K562 (cell line): ENCODE measurements around the gene HMGXB3. TPM values are rescaled to one million over a fixed set of nuclear protein-coding genes. Genes with fewer than 3 reads are reported as not detected.

ENCODE experiments used
- ATAC-seq: fragments of 200-7000 bp; cut with Tn5 transposase; 3 replicates; pipeline ENCODE4 v1.9.1; 2020; ENCODE audit warnings: moderate library complexity
- BruUV-seq: library from RNA; stranded (reverse); fragments of 400-500 nt; replicated peaks from 2 replicates; lab custom pipeline; 2021; lab: Mats Ljungman, UMichigan
- CTCF ChIA-PET: fragments of 300-600 bp; formaldehyde crosslinking; extraction: SDS; loops from one replicate; lab custom pipeline; 2021; ENCODE audit warnings: low intra/inter-chr PET ratio; lab: Yijun Ruan, JAX
- POLR2A ChIA-PET: fragments of 300-600, 350-650 bp; sonication (Branson Sonifier 250); formaldehyde crosslinking; extraction: SDS; loops from one replicate; lab custom pipeline; 2021; ENCODE audit warnings: antibody characterized with exemption, inconsistent platforms; lab: Yijun Ruan, JAX
- DNase-seq, 4 experiments: peaks; one replicate each; pipeline versions ENCODE4 v3.0.0 to v3.0.0-alpha.2; 2011 to 2018; ENCODE audit warnings: low spot score in 3 of 4, mixed read lengths in 3 of 4; ENCODE audit errors: extremely low read depth in 1 of 4
- FAIRE-seq: peaks from 2 replicates; lab custom pipeline; 2011; peaks lifted over from hg19 to GRCh38; lab: Jason Lieb, UNC
- H2AFZ ChIP-seq: 2 replicates; pipeline ENCODE4 v1.6.0; 2011; ENCODE audit warnings: low read depth, low read length, control low read depth, inconsistent platforms
- H3K27ac ChIP-seq: fragments of 200-600 bp; 3 replicates; pipeline ENCODE4 v1.8.0; 2011; ENCODE audit warnings: low read depth, mild to moderate bottlenecking, control low read depth, inconsistent platforms, low read length, moderate library complexity, mixed read lengths; ENCODE audit errors: extremely low read depth
- H3K27me3 ChIP-seq, 2 experiments: fragments of 300-600 bp in 1 of 2; 2 replicates in 1 of 2; 3 replicates in 1 of 2; pipeline versions ENCODE4 v1.6.0 to v1.8.0; 2011; ENCODE audit warnings: inconsistent platforms in 2 of 2, low read length in 2 of 2, mild to moderate bottlenecking in 1 of 2, mixed read lengths in 1 of 2, moderate library complexity in 1 of 2; ENCODE audit not compliant: control insufficient read depth in 2 of 2, insufficient read depth in 2 of 2
- H3K36me3 ChIP-seq: fragments of 300-600 bp; 3 replicates; pipeline ENCODE4 v1.8.0; 2011; ENCODE audit warnings: mild to moderate bottlenecking, low read length, inconsistent platforms; ENCODE audit not compliant: control insufficient read depth, insufficient read depth
- H3K4me1 ChIP-seq, 2 experiments: fragments of 200-600 bp in 1 of 2; replicated peaks in 1 of 2; 2 replicates in 1 of 2; 3 replicates in 1 of 2; pipeline versions ENCODE4 v1.5.1 to v1.8.0; 2011; ENCODE audit warnings: inconsistent platforms in 2 of 2, low read length in 2 of 2, mild to moderate bottlenecking in 1 of 2, mixed read lengths in 1 of 2, moderate library complexity in 1 of 2; ENCODE audit not compliant: control insufficient read depth in 2 of 2, insufficient read depth in 2 of 2
- H3K4me2 ChIP-seq: 2 replicates; pipeline ENCODE4 v1.6.1; 2011; ENCODE audit warnings: low read length, control low read depth, inconsistent platforms, mixed read lengths; ENCODE audit not compliant: insufficient read depth
- H3K4me3 ChIP-seq: fragments of 200-600 bp; sonication (generic), shearing (Covaris generic); 2 replicates; pipeline ENCODE4 v1.5.1; 2016; ENCODE audit warnings: control low read depth, inconsistent platforms
- H3K79me2 ChIP-seq: fragments of 200-600 bp; 3 replicates; pipeline ENCODE4 v1.8.0; 2011; ENCODE audit warnings: low read length, inconsistent platforms; ENCODE audit not compliant: control insufficient read depth, insufficient read depth
- H3K9ac ChIP-seq, 2 experiments: 2 replicates each; pipeline versions ENCODE4 v1.6.0 to v1.6.1; 2011; ENCODE audit warnings: low read depth in 2 of 2, low read length in 2 of 2, control low read depth in 1 of 2, inconsistent platforms in 1 of 2, mild to moderate bottlenecking in 1 of 2, mixed read lengths in 1 of 2; ENCODE audit not compliant: insufficient read depth in 1 of 2
- H3K9me1 ChIP-seq: one replicate; pipeline ENCODE4 v1.6.0; 2011; ENCODE audit warnings: inconsistent platforms, mild to moderate bottlenecking, low read length, moderate library complexity; ENCODE audit not compliant: control insufficient read depth, insufficient read depth
- H3K9me3 ChIP-seq: replicated peaks from 2 replicates; pipeline ENCODE4 v1.5.1; 2011; ENCODE audit warnings: low read depth, low read length, inconsistent platforms; ENCODE audit not compliant: control insufficient read depth, insufficient read depth
- H4K20me1 ChIP-seq: replicated peaks from 2 replicates; pipeline ENCODE4 v1.6.1; 2011; ENCODE audit warnings: low read length, inconsistent platforms, mixed read lengths; ENCODE audit not compliant: control insufficient read depth, insufficient read depth
- SRSF3 ChIP-seq: fragments of 200-400 bp; formaldehyde crosslinking; IDR thresholded peaks from 2 replicates; pipeline ENCODE4 v1.6.1; 2016; ENCODE audit warnings: mild to moderate bottlenecking, low read length, moderate library complexity; ENCODE audit not compliant: insufficient read depth
- WGBS: fragments of 100-300 bp; shearing (Covaris generic); methylation state at CpG from one replicate; pipeline ENCODE4 v1.1.6; 2016; ENCODE audit warnings: low coverage, mixed read lengths; ENCODE audit not compliant: insufficient coverage; ENCODE audit errors: missing lambda C conversion rate; 5-methylcytosine and 5-hydroxymethylcytosine counted together
- in situ Hi-C: fragments of 300-500 bp; cut with MboI; formaldehyde crosslinking; loops from 4 replicates; pipeline ENCODE4 v1.15.0; 2018; ENCODE audit warnings: inconsistent platforms, mixed read lengths
- intact Hi-C: fragments of 100-400 bp; cut with micrococcal nuclease; formaldehyde crosslinking; loops from 2 replicates; pipeline ENCODE4 v1.14.2; 2022
- polyA plus RNA-seq, 8 experiments: library from polyadenylated mRNA; depleted of rRNA in 4 of 8; stranded (reverse) in 5 of 8; unstranded in 3 of 8; fragments of >200 nt; fragmentation: Nextera tagmentation in 2 of 8; fragmentation: Illumina TruSeq in 1 of 8; extraction: Ambion mirVana in 2 of 8; extraction: Trizol in 1 of 8; gene quantifications; 2 replicates each; pipeline versions ENCODE4 v1.2.1 to v1.2.3, GENCODE V29; 2011 to 2014; ENCODE audit warnings: inconsistent platforms in 1 of 8, missing spikeins in 1 of 8
- total RNA-seq, 7 experiments: library from RNA; depleted of rRNA in 6 of 7; stranded (reverse); fragments of >200 nt in 6 of 7; fragmentation: Illumina TruSeq in 2 of 7; extraction: Trizol in 2 of 7; gene quantifications; 2 replicates each; pipeline versions ENCODE4 v1.2.1 to v1.2.3, GENCODE V29; 2011 to 2021; ENCODE audit warnings: low replicate concordance in 1 of 7
- TF ChIP-seq, protein P1 (sequence below): fragments of 250-450 bp; sonication (Bioruptor Pico); IDR thresholded peaks from 2 replicates; pipeline ENCODE4 v1.8.0; 2022; ENCODE audit warnings: inconsistent platforms

Gene HMGXB3
- total and polyA plus RNA-seq, 9 of the 15 experiments (the other 6 are each of a cell fraction or from before 2014, with no cell fraction given) = 1.8 to 44.1 (median 32.2) TPM

DNA sequence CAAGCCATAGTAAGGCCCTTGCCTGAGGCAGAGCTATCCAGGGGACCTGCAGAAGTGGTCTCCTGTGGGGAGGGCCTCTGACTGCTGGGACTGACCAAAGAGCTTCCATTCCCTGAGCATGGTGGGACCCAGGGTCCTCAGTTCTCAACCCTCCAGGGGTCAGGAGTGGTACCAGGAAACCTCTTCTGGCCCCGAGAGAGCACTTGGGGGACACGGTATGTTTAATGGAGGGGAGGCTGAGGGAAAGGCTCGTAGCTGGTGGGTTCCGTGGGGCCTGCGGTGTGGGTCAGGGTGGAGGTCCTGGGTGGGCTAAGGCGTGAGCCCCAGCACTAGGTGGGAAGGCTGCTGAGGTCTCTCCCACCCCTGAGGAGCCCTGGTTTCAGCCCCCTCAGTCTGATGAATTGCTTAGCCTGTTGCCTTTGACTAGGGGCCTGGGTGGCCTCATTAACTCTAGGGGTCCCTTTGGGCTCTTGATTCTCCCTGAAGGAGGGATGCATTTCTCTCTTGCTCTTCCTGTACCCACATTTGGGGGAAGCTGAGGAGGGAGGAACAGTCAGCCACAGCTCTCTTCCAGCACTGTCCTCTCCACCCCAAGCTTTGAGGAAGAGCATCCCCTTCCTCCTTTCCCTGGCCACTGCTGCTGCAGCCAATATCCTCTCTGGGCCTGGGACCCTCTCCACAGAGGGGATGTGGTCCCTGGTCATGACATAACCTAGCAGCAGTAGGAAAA lies 51.9 kb downstream of the HMGXB3 start:
- Histone ChIP-seq H3K4me1 (peaks cover 27 to 34% of the 10 kb centered on the region in 2 experiments), H3K4me3 (no peak overlapping the region), H3K27me3 (no peaks in the 10 kb centered on the region), H3K9me1 (no peaks in the 10 kb centered on the region), H3K36me3 (peaks cover 81% of the 10 kb centered on the region), H3K9ac (peak overlapping the region in 1 of 2 experiments; percentile 21; a peak in 1 of 4 replicates), H3K79me2 (no peaks in the 10 kb centered on the region), H3K9me3 (no peaks in the 10 kb centered on the region), H3K4me2 (no peak overlapping the region), H3K27ac (peak overlapping the region; percentile 26; the same call in 2 of the 3 replicates), H4K20me1 (no peaks in the 10 kb centered on the region; the same call in 1 of the 2 replicates), H2AFZ (no peak overlapping the region)
- intact Hi-C loops = no loop called here
- no peak for TF ChIP-seq SRSF3
- TF ChIP-seq, protein P1, sequence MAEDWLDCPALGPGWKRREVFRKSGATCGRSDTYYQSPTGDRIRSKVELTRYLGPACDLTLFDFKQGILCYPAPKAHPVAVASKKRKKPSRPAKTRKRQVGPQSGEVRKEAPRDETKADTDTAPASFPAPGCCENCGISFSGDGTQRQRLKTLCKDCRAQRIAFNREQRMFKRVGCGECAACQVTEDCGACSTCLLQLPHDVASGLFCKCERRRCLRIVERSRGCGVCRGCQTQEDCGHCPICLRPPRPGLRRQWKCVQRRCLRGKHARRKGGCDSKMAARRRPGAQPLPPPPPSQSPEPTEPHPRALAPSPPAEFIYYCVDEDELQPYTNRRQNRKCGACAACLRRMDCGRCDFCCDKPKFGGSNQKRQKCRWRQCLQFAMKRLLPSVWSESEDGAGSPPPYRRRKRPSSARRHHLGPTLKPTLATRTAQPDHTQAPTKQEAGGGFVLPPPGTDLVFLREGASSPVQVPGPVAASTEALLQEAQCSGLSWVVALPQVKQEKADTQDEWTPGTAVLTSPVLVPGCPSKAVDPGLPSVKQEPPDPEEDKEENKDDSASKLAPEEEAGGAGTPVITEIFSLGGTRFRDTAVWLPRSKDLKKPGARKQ (CRISPR knock-in tag) = no peak
- in situ Hi-C loops = no loop called here
- ChIA-PET POLR2A (interaction anchor here (0.7 to 4.1 kb wide), 5 partner anchors 10 to 26 kb away, joined by 3 to 13 read pairs (median 4); no protein-coding TSS in a partner anchor), CTCF (no interaction called here)
- DNase-seq (no peak), ATAC-seq (no peak), FAIRE-seq (no peak)
- no TSS peak for BruUV-seq
- 100% methylated on average over 3 of the region's 6 CpGs for WGBS
